ENCODE measurements around the gene GRB2. TPM values are rescaled to one million over a fixed set of nuclear protein-coding genes. Genes with fewer than 3 reads are reported as not detected.
"Not testable (repeated sequence)": the region's sequence is repeated elsewhere in the genome, so short reads cannot be mapped to it uniquely, and the experiment has no call there.

The GRB2 gene
- total RNA-seq, 1 experiment from 2014 or later = 115 TPM

DNA sequence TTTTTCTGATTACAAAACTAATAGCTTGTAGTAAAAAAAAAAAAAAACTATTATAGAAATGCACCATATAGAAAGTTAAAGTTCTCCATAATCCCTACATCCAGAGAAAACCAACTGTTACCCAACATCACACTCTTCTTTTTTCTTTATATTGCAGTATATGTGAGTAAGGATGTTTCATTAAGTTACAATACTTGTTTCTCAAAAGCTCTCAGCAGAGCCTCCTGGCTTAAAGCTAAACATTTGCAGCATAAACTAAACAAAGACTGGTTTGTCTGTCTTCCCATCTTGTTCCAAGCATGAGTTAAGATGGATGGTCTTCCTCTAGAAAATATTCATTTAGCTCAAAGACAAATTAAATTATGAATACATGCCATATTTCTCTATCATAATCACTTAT, 25.2 kb downstream of the GRB2 start:
- Histone ChIP-seq H3K4me3 (ENCODE audit: low read depth, low read length) (no peak overlapping the region), H3K36me3 (ENCODE audit: control insufficient read depth, insufficient read depth, low read length) (no peaks in the 10 kb centered on the region), H3K9me3 (no peaks in the 10 kb centered on the region), H3K4me1 (peaks cover 19% of the 10 kb centered on the region), H3K27me3 (replicated peaks; ENCODE audit: control insufficient read depth, insufficient read depth, low read length) (no peaks in the 10 kb centered on the region)
- TF ChIP-seq, protein P1, sequence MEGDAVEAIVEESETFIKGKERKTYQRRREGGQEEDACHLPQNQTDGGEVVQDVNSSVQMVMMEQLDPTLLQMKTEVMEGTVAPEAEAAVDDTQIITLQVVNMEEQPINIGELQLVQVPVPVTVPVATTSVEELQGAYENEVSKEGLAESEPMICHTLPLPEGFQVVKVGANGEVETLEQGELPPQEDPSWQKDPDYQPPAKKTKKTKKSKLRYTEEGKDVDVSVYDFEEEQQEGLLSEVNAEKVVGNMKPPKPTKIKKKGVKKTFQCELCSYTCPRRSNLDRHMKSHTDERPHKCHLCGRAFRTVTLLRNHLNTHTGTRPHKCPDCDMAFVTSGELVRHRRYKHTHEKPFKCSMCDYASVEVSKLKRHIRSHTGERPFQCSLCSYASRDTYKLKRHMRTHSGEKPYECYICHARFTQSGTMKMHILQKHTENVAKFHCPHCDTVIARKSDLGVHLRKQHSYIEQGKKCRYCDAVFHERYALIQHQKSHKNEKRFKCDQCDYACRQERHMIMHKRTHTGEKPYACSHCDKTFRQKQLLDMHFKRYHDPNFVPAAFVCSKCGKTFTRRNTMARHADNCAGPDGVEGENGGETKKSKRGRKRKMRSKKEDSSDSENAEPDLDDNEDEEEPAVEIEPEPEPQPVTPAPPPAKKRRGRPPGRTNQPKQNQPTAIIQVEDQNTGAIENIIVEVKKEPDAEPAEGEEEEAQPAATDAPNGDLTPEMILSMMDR (IDR thresholded peaks at IDR 0.05; ENCODE audit: insufficient read depth in 1 of 2, low read depth in 1 of 2, low read length in 1 of 2, severe bottlenecking in 1 of 2, unreplicated experiment in 1 of 2) = no peak
- no TSS peak for BruUV-seq (replicated peaks)
- Mint-ChIP-seq H3K9me3 (ENCODE audit: unreplicated experiment) (no peaks in the 10 kb centered on the region), H3K36me3 (ENCODE audit: insufficient read depth, unreplicated experiment) (peaks cover 37% of the 10 kb centered on the region), H3K4me3 (ENCODE audit: unreplicated experiment) (no peak overlapping the region), H3K27me3 (ENCODE audit: insufficient read depth, unreplicated experiment) (no peaks in the 10 kb centered on the region), H3K4me1 (ENCODE audit: low read depth, unreplicated experiment) (peaks cover 18% of the 10 kb centered on the region), H3K27ac (ENCODE audit: unreplicated experiment) (no peak overlapping the region)
- intact Hi-C loops (cut with micrococcal nuclease; ENCODE audit: unreplicated experiment) = no loop called here
- ChIA-PET CTCF (interaction anchor here (0.6 to 0.8 kb wide), 3 partner anchors 13 to 57 kb away, joined by 3 read pairs; no protein-coding TSS in a partner anchor), POLR2A (interaction anchor here (0.9 kb wide), 1 partner anchor 14 kb away, joined by 3 read pairs; no protein-coding TSS in a partner anchor)
- no peak for DNase-seq

DNA sequence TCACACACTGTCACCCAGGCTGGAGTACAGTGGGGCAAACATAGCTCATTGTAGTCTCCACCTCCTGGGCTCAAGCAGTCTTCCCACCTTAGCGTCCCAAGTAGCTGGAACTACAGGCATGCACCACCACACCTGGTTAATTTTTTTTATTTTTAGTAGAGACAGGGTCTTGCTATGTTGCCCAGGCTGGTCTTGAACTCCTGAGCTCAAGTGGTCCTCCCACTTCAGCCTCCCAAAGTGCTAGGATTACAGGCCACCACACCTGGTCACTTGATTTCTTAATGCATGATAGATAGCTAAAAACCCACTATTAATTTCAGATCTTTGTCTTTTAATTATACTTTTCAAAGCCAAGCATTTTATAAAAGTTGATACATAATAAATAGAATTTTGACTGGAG, 26.1 kb downstream of the GRB2 start:
- H3K27me3 ChIP-seq (replicated peaks; ENCODE audit: control insufficient read depth, insufficient read depth, low read length); BruUV-seq (replicated peaks); H3K27me3 Mint-ChIP-seq (ENCODE audit: insufficient read depth, unreplicated experiment); DNase-seq; H3K9me3 Mint-ChIP-seq (ENCODE audit: unreplicated experiment); CTCF ChIA-PET; H3K27ac Mint-ChIP-seq (ENCODE audit: unreplicated experiment); H3K4me3 Mint-ChIP-seq (ENCODE audit: unreplicated experiment); intact Hi-C loops (cut with micrococcal nuclease; ENCODE audit: unreplicated experiment); H3K9me3 ChIP-seq; POLR2A ChIA-PET; H3K36me3 ChIP-seq (ENCODE audit: control insufficient read depth, insufficient read depth, low read length); H3K4me3 ChIP-seq (ENCODE audit: low read depth, low read length): not testable (repeated sequence)
- Mint-ChIP-seq H3K4me1 (ENCODE audit: low read depth, unreplicated experiment) (peaks cover 18% of the 10 kb centered on the region), H3K36me3 (ENCODE audit: insufficient read depth, unreplicated experiment) (peaks cover 46% of the 10 kb centered on the region)
- peaks cover 19% of the 10 kb centered on the region for H3K4me1 ChIP-seq

DNA sequence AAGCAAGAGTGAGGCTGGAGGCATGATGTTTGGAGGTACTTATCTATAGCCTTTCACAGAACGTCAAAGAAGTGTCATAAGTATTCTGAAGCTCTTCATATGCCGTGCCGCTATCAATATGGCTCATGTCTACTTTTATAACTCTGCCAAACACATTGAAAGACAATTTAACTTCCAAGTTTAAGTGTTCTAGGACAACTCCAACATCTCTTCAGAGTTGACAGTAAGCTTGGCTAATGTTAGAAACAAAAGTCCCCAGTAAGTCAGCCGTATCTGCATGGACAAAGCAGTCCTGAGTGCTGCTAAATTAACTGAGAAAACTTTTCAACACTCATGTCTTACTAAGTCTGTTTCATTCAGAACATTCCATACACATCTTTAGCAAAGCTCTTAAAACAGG, 32.2 kb downstream of the GRB2 start:
- Histone ChIP-seq H3K9me3 (no peaks in the 10 kb centered on the region), H3K4me1 (no peaks in the 10 kb centered on the region), H3K4me3 (ENCODE audit: low read depth, low read length) (no peak overlapping the region), H3K27me3 (replicated peaks; ENCODE audit: control insufficient read depth, insufficient read depth, low read length) (no peaks in the 10 kb centered on the region), H3K36me3 (ENCODE audit: control insufficient read depth, insufficient read depth, low read length) (no peaks in the 10 kb centered on the region; the same call in 1 of the 2 replicates)
- intact Hi-C loops (cut with micrococcal nuclease; ENCODE audit: unreplicated experiment) = no loop called here
- Mint-ChIP-seq H3K36me3 (ENCODE audit: insufficient read depth, unreplicated experiment) (peaks cover 43% of the 10 kb centered on the region), H3K9me3 (ENCODE audit: unreplicated experiment) (no peaks in the 10 kb centered on the region), H3K27ac (ENCODE audit: unreplicated experiment) (no peak overlapping the region), H3K4me3 (ENCODE audit: unreplicated experiment) (no peak overlapping the region), H3K4me1 (ENCODE audit: low read depth, unreplicated experiment) (no peaks in the 10 kb centered on the region), H3K27me3 (ENCODE audit: insufficient read depth, unreplicated experiment) (no peaks in the 10 kb centered on the region)
- DNase-seq = no peak
- POLR2A ChIA-PET = no interaction called here
- CTCF ChIA-PET = no interaction called here
- no TSS peak for BruUV-seq (replicated peaks)
- TF ChIP-seq, protein P1 (IDR thresholded peaks at IDR 0.05; ENCODE audit: insufficient read depth in 1 of 2, low read depth in 1 of 2, low read length in 1 of 2, severe bottlenecking in 1 of 2, unreplicated experiment in 1 of 2) = no peak

DNA sequence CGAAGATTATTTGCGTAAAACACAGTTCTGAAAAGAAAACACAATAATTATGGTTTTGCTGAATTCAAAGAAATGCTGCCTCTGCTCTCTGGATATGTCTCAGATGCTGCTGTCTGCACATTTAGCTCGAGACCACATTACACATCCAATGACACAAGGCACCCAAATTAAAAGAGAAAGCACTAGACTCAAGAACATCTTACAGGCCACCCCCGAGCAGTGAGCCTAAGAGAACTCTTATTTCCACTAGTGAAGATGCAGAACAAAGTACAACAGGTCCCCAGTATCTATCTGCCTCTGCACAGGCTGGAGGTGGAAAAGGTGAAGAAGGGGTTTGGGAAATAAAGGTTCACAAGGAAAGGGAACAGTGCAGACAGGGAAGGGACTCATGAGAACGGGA, 33.5 kb downstream of the GRB2 start:
- H3K27ac Mint-ChIP-seq (ENCODE audit: unreplicated experiment) = no peak overlapping the region
- H3K27me3 Mint-ChIP-seq (ENCODE audit: insufficient read depth, unreplicated experiment) = no peaks in the 10 kb centered on the region
- H3K4me3 Mint-ChIP-seq (ENCODE audit: unreplicated experiment) = no peak overlapping the region
- peaks cover 32% of the 10 kb centered on the region for H3K36me3 Mint-ChIP-seq (ENCODE audit: insufficient read depth, unreplicated experiment)
- H3K9me3 Mint-ChIP-seq (ENCODE audit: unreplicated experiment) = no peaks in the 10 kb centered on the region
- intact Hi-C loops (cut with micrococcal nuclease; ENCODE audit: unreplicated experiment) = no loop called here
- ChIA-PET CTCF (no interaction called here), POLR2A (no interaction called here)
- no peak for DNase-seq
- Histone ChIP-seq H3K27me3 (replicated peaks; ENCODE audit: control insufficient read depth, insufficient read depth, low read length) (no peaks in the 10 kb centered on the region), H3K9me3 (no peaks in the 10 kb centered on the region), H3K4me3 (ENCODE audit: low read depth, low read length) (no peak overlapping the region), H3K36me3 (ENCODE audit: control insufficient read depth, insufficient read depth, low read length) (no peaks in the 10 kb centered on the region; the same call in 1 of the 2 replicates), H3K4me1 (no peaks in the 10 kb centered on the region)
- no peaks in the 10 kb centered on the region for H3K4me1 Mint-ChIP-seq (ENCODE audit: low read depth, unreplicated experiment)
- TF ChIP-seq, protein P1 (IDR thresholded peaks at IDR 0.05; ENCODE audit: insufficient read depth in 1 of 2, low read depth in 1 of 2, low read length in 1 of 2, severe bottlenecking in 1 of 2, unreplicated experiment in 1 of 2) = no peak
- no TSS peak for BruUV-seq (replicated peaks)
